Stimulated activated CD8-positive, alpha-beta memory T cell treated with anti-CD3 and anti-CD28 coated beads, Interleukin-15, amount 100 ng/mL, for 4 hours (primary cell): ENCODE data around the gene SND1.

Source experiments
- DNase-seq, 2 donors: peaks; one replicate each; pipeline ENCODE4 v3.0.0-alpha.2; 2020; ENCODE audit warnings: low read depth in 2 of 2

Gene SND1

DNA sequence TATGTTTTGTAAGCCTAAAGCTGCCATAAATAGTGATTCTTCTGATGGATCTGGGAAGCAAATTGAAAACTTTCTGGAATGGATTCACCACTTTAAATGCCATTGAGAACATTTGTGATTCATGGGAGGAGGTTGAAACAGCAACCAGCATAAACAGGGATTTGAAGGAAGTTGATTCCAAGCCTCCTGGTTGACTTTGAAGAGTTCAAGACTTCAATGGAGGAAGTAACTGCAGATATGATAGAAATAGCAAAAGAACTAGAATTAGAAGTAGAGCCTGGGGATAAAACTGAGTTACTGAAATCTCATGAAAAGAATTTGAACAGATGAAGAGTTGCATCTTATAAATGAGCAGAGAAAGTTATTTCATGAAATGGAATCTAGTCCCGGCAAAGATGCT, 280.1 kb downstream of the SND1 start:
- no peak for DNase-seq

DNA sequence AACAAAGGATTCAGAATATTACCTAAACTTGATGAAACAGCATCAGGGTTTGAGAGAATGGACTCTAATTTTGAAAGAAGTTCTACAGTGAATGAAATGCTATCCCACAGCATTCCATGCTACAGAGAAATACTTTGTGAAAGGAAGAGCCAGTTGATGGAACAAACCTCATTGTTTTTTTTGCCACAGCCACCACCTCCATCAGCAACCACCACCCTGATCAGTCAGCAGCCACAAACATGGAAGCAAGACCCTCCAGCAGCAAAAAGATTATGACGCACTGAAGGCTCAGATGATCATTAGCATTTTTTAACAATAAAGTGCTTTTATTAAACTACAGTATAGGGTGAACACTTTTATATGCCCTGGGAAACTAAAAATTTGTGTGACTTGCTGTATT, 280.5 kb downstream of the SND1 start:
- no peak for DNase-seq

GRCh38 chr7:127933146-127933545, 281.2 kb downstream of the SND1 start:
- no peak for DNase-seq

- DNase-seq, result no peak
Measured at GRCh38 chr7:127934711-127935110, 282.7 kb downstream of the SND1 start.

- no peak for DNase-seq
Measured at GRCh38 chr7:127935847-127936376, 283.9 kb downstream of the SND1 start.

GRCh38 chr7:127937066-127937680, 285.2 kb downstream of the SND1 start:
- no peak for DNase-seq

DNA sequence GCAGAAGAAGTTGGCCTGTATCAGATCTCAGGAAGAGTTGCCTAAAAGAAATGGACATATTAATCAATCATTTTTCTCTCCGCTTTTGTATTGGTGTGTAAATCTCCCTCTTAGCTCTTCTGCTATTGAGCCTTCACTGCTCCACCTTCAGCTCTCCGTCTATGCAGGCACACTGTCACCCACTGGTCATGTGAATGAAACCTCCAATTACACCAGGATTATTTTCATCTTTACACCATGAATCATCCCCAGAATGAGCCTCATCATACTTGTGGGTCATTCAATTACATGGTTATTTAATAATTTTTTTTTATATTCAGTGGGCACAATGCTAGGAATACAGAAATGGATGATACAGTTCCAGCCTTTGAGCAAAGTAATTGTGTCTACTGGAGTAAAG, 286.6 kb downstream of the SND1 start:
- no peak for DNase-seq

GRCh38 chr7:127940381-127941160, 288.6 kb downstream of the SND1 start:
- no peak for DNase-seq

- no peak for DNase-seq
Measured at GRCh38 chr7:127941476-127942210, 289.6 kb downstream of the SND1 start.

DNA sequence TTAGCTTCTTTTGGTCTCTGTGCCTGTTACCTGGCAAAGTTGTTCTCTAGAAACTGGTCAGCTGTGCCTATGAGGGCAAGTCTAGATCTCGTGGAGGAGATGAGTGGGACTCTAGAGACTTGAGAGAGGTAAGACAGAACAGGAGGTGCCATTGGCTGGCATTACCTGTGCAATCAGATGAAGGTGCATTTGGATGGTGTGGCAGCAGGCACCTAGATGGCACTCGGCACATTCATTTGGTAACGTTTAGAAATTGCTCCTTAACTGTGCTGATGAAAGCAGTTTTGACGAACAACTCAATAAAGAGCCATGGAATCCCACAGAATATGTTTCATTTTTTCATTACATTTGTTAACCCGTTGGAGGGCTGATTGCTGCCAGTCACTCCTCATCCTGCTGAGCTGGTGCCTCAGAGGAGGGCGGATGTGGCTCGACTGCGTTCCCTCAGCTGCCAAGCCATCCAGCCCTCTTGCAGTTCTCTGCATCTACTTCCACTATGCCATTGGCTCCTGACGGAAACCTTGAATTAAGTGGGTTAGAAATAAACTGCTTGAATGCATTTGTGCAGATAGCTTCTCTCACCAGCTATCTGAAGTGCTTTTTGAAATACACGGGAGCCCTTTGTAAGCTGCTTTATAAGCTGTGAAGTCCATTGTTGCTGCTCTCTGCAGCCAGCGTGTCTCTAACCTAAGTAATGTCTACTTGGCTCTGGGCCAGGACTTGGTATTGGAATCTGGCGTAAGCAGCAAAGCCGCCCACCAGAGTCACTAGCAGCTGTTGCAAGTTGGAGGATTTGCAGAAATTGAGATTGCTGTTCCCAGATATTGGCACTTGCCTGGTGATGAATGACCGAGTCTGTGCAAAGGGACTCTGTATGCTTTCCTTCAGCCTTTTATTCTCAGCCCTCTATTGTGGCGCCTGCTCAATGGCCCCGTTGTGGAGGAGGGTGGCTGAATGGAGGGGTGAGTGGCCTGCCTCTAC, 291.8 kb downstream of the SND1 start:
- DNase-seq, result no peak

DNA sequence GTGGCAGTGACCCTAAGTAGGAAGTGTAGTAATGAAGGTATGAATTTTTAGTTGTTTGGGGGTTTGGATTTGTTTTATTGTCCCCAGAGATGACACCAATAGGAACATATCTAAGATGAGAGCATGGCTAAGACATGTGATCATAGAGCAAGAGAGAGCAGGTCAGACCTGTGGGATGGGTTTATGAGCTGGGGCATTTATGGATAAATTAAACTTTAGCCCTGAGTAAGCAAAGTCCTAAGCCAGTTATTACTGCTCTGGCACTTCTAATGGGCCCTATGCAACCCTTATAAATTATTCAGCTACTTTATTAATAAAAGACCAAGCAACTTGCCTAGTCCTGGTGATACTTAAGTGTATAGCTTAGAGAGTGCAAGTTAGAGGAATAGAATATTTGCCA, 294.1 kb downstream of the SND1 start:
- no peak for DNase-seq

DNA sequence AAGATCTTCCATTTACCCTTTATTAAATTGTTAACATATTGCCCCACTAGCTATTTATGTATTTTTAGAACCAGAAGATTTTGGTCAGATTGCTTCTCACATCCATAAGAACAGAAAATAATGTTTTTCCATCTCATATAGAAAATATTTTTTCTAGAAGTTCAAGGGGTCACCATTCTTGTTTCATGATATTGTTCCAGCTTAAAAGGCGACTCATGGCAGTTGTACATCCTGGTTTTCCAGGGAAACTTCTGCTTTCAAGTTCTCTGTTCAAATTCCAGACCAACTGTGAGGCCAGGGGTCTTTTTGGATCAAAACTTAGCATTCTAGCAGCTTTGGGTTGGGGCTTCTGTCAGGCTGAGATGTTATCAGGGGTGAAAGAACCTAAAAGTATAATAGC, 294.9 kb downstream of the SND1 start:
- no peak for DNase-seq

GRCh38 chr7:127948312-127948711, 296.3 kb downstream of the SND1 start:
- no peak for DNase-seq

- DNase-seq, result no peak
Measured at GRCh38 chr7:127948930-127949329, 296.9 kb downstream of the SND1 start.

GRCh38 chr7:127949769-127950222, 297.8 kb downstream of the SND1 start:
- no peak for DNase-seq

GRCh38 chr7:127950233-127950935, 298.4 kb downstream of the SND1 start:
- no peak for DNase-seq

DNA sequence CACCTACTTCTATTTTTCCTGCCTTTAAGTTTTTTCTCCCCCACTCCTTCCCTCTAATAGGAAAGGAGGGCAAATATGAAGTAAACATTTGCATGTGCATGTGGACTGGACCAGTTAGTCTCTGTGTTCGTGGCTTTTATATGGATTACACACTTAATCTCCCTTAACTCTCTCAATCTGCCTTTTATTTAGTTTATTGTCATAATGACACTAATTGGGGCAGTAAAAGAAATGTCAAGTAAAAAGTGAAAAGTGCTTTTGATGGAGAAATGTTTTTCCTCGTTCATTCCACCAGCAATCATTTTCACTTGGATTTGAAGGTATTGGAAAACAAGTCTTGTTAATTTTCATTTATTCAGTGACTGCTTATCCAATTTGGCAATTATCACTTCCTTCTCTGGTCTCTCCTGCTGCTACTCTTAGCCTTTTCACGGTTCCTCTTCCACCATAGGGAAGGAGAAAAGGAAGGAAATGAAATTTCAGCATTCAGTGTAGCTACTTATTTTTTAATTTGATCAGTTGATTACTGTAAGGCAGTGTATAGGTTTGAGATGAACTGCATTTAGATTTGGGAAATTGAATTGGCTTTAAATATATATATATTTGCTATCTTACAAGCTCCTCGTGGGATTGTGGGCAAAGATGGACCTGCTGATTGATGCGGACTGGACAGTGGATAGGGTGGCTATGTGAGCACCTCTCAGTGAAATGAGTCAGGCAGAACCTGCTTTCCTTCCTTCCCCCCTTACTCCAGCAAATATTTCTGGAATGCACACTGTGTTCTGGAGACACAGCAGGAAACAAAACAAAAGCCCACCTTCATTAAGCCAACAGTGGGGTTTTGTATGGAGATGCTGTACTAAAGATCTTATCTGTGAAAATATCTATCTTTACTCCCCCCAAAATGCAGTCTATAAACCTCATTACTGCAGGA, 301.7 kb downstream of the SND1 start:
- DNase-seq, result no peak

GRCh38 chr7:127954357-127954748, 302.4 kb downstream of the SND1 start:
- DNase-seq, result no peak

- no peak for DNase-seq
Measured at GRCh38 chr7:127955051-127955531, 303.1 kb downstream of the SND1 start.
